Measurements from ENCODE around the gene DEPDC5. TPM values are rescaled to one million over a fixed set of nuclear protein-coding genes. Genes with fewer than 3 reads are reported as not detected.
"Not testable (repeated sequence)": the region's sequence is repeated elsewhere in the genome, so short reads cannot be mapped to it uniquely, and the experiment has no call there.

DEPDC5 gene
- total RNA-seq, 1 experiment from 2014 or later, result 28.1 TPM

DNA sequence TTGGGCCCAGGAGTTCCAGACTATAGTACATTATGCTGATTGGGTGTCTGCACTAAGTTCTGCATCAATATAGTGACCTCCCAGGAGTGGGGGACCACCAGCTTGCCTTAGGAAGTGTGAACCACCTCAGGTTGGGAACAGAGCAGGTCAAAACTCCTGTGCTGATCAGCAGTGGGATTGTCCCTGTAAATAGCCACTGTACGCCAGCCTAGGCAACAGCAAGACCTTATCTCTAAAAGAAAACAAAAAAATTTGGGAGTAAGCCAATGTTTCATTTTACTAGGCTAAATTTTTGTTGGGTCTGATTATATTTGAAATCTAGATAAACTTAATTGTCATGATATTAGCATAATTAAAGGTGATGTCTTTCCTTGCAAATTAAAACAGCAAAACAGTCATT lies 3.4 kb downstream of the DEPDC5 start:
- intact Hi-C loops (cut with micrococcal nuclease; ENCODE audit: unreplicated experiment), result no loop called here
- Histone ChIP-seq H3K9me3 (ENCODE audit: insufficient read depth, low read depth) (no peaks in the 10 kb centered on the region), H3K4me3 (no peak overlapping the region), H3K9me2 (ENCODE audit: insufficient read depth) (no peaks in the 10 kb centered on the region), H3K4me1 (replicated peaks; ENCODE audit: insufficient read depth) (peaks cover 25% of the 10 kb centered on the region), H4K20me1 (ENCODE audit: insufficient read depth) (no peaks in the 10 kb centered on the region), H3K36me3 (ENCODE audit: low read depth) (no peaks in the 10 kb centered on the region), H3F3A (ENCODE audit: insufficient read depth, low read depth) (peaks cover 22% of the 10 kb centered on the region), H3K4me2 (no peak overlapping the region), H3K27me3 (ENCODE audit: insufficient read depth, low read depth) (no peaks in the 10 kb centered on the region), H3K27ac (no peak overlapping the region), H2AFZ (no peak overlapping the region), H3K79me2 (ENCODE audit: low read depth) (peaks cover 20% of the 10 kb centered on the region)
- ChIA-PET CTCF (no interaction called here), POLR2A (ENCODE audit: unreplicated experiment) (no interaction called here)
- no TSS peak for BruUV-seq (replicated peaks)
- no peak for DNase-seq
- TF ChIP-seq CTCF (conservative IDR thresholded peaks at IDR 0.05) (no peak), EZH2 (IDR thresholded peaks at IDR 0.05; ENCODE audit: low read depth) (no peak)

- H4K20me1 ChIP-seq (ENCODE audit: insufficient read depth); H2AFZ ChIP-seq; CTCF ChIA-PET; H3K36me3 ChIP-seq (ENCODE audit: low read depth); DNase-seq; H3K9me3 ChIP-seq (ENCODE audit: insufficient read depth, low read depth); H3K27me3 ChIP-seq (ENCODE audit: insufficient read depth, low read depth); intact Hi-C loops (cut with micrococcal nuclease; ENCODE audit: unreplicated experiment); H3K27ac ChIP-seq; H3K9me2 ChIP-seq (ENCODE audit: insufficient read depth); H3K4me3 ChIP-seq; BruUV-seq (replicated peaks); H3K4me2 ChIP-seq: not testable (repeated sequence)
- H3K4me1 ChIP-seq (replicated peaks; ENCODE audit: insufficient read depth), result peaks cover 15% of the 10 kb centered on the region
- POLR2A ChIA-PET (ENCODE audit: unreplicated experiment), result interaction anchor here (0.9 kb wide), 1 partner anchor 97 kb away, joined by 4 read pairs; the partner anchor contains the start of gene PISD
- H3K79me2 ChIP-seq (ENCODE audit: low read depth), result peaks cover 20% of the 10 kb centered on the region
- H3F3A ChIP-seq (ENCODE audit: insufficient read depth, low read depth), result peaks cover 14% of the 10 kb centered on the region; the same call in 1 of the 2 replicates
Measured at GRCh38 chr22:31758860-31759259, 5.0 kb downstream of the DEPDC5 start.

DNA sequence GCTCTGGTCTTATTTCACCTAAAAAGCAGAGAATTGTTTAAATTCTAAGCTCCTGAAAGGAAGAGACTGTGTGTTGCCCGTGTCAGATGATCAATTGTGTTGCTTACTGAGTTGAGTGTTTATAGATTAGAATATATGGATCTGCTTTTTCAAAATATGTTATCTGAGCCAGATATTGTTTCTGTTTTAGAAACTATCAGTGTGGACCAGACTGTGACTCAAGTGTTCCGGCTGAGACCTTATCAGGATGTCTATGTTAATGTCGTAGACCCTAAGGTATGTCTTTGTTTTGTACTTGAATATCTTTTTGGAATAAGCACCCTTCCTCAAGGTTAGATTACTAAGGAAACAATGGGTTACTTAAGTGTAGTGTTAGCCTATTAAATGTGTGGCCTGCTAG lies 11.0 kb downstream of the DEPDC5 start:
- intact Hi-C loops (cut with micrococcal nuclease; ENCODE audit: unreplicated experiment), result no loop called here
- DNase-seq, result no peak
- Histone ChIP-seq H3K36me3 (ENCODE audit: low read depth) (peaks cover 20% of the 10 kb centered on the region; the same call in 1 of the 2 replicates), H3K27ac (no peak overlapping the region), H2AFZ (no peak overlapping the region), H3K4me3 (no peak overlapping the region), H3K4me1 (replicated peaks; ENCODE audit: insufficient read depth) (no peaks in the 10 kb centered on the region), H3F3A (ENCODE audit: insufficient read depth, low read depth) (peaks cover 8% of the 10 kb centered on the region; the same call in 1 of the 2 replicates), H3K79me2 (ENCODE audit: low read depth) (no peaks in the 10 kb centered on the region), H3K4me2 (no peak overlapping the region), H3K9me3 (ENCODE audit: insufficient read depth, low read depth) (no peaks in the 10 kb centered on the region), H3K27me3 (ENCODE audit: insufficient read depth, low read depth) (no peaks in the 10 kb centered on the region), H3K9me2 (ENCODE audit: insufficient read depth) (no peaks in the 10 kb centered on the region), H4K20me1 (ENCODE audit: insufficient read depth) (no peaks in the 10 kb centered on the region)
- ChIA-PET CTCF (interaction anchor here (0.5 kb wide), 1 partner anchor 24 kb away, joined by 6 read pairs; no protein-coding TSS in a partner anchor), POLR2A (ENCODE audit: unreplicated experiment) (no interaction called here)
- TF ChIP-seq EZH2 (IDR thresholded peaks at IDR 0.05; ENCODE audit: low read depth), result no peak
- no peak for TF ChIP-seq CTCF (conservative IDR thresholded peaks at IDR 0.05)
- BruUV-seq (replicated peaks), result no TSS peak

Data from PC-9 (cell line).